Measurements from ENCODE around the gene ZFP57.

GRCh38 chr6:29727637-29728036 is 46.7 kb upstream of the ZFP57 start:
- TF ChIP-seq CTCF (IDR thresholded peaks at IDR 0.05) (no peak), POLR2A (IDR thresholded peaks at IDR 0.05) (no peak), EP300 (IDR thresholded peaks at IDR 0.05) (no peak)

All from ovary (tissue), 3 donors.